Stimulated activated CD8-positive, alpha-beta memory T cell treated with anti-CD3 and anti-CD28 coated beads, Interleukin-12 subunit alpha, Interleukin-12 subunit beta, amount 100 ng/mL, for 24 hours (primary cell): ENCODE results near the gene CHERP.

Experiments
- DNase-seq: peaks from one replicate; pipeline ENCODE4 v3.0.0-alpha.2; 2020; ENCODE audit errors: extremely low read depth

CHERP gene

GRCh38 chr19:16542045-16542909, at the start of gene CHERP:
CHERP (minus strand) TSS chr19:16542437; CDS start chr19:16542378, 59 bp downstream.
- DNase-seq, result peak; percentile 83

GRCh38 chr19:16590876-16591802, 48.9 kb upstream of the CHERP start:
- DNase-seq, result no peak

- DNase-seq, result no peak
Observed at GRCh38 chr19:16589917-16590316, 47.7 kb upstream of the CHERP start.

GRCh38 chr19:16588824-16589577, 46.8 kb upstream of the CHERP start:
- no peak for DNase-seq

GRCh38 chr19:16587833-16588823, 45.9 kb upstream of the CHERP start:
- DNase-seq, result no peak

- DNase-seq, result no peak
Observed at GRCh38 chr19:16586991-16587832, 45.0 kb upstream of the CHERP start.

GRCh38 chr19:16586477-16586871, 44.2 kb upstream of the CHERP start:
- no peak for DNase-seq

GRCh38 chr19:16585808-16586476, 43.7 kb upstream of the CHERP start:
- DNase-seq, result no peak

- DNase-seq, result no peak
Observed at GRCh38 chr19:16585094-16585801, 43.0 kb upstream of the CHERP start.

GRCh38 chr19:16584248-16585093, 42.2 kb upstream of the CHERP start:
- DNase-seq, result peak; percentile 65

- DNase-seq, result no peak
Observed at GRCh38 chr19:16582486-16583261, 40.4 kb upstream of the CHERP start.

GRCh38 chr19:16581971-16582343, 39.7 kb upstream of the CHERP start:
- no peak for DNase-seq

GRCh38 chr19:16581145-16581970, 39.1 kb upstream of the CHERP start:
- DNase-seq, result no peak

GRCh38 chr19:16579381-16579780, 37.1 kb upstream of the CHERP start:
- DNase-seq, result no peak

- DNase-seq, result no peak
Observed at GRCh38 chr19:16577531-16577985, 35.3 kb upstream of the CHERP start.
